Astrocyte of the hippocampus (primary cell): Measurements from ENCODE around the gene CNTNAP2.

Experiments
- DNase-seq: peaks from one replicate; pipeline ENCODE4 v3.0.0; 2011; ENCODE audit warnings: low read depth, low spot score

The CNTNAP2 gene

GRCh38 chr7:146554556-146554955 lies 438.0 kb downstream of the CNTNAP2 start:
- DNase-seq, result no peak

- no peak for DNase-seq
Measured at GRCh38 chr7:146557971-146558469, 441.4 kb downstream of the CNTNAP2 start.

- DNase-seq, result no peak
Measured at GRCh38 chr7:146565872-146566271, 449.3 kb downstream of the CNTNAP2 start.

- DNase-seq, result no peak
Measured at GRCh38 chr7:146575903-146576302, 459.3 kb downstream of the CNTNAP2 start.

- peak; percentile 6 for DNase-seq
Measured at GRCh38 chr7:146591976-146592375, 475.4 kb downstream of the CNTNAP2 start.

GRCh38 chr7:146606628-146607027 lies 490.0 kb downstream of the CNTNAP2 start:
- no peak for DNase-seq

GRCh38 chr7:146619641-146620040 lies 503.0 kb downstream of the CNTNAP2 start:
- DNase-seq, result no peak

- DNase-seq, result no peak
Measured at GRCh38 chr7:146626912-146627311, 510.3 kb downstream of the CNTNAP2 start.

- DNase-seq, result no peak
Measured at GRCh38 chr7:146635205-146636032, 518.8 kb downstream of the CNTNAP2 start.

GRCh38 chr7:146636033-146636356 lies 519.4 kb downstream of the CNTNAP2 start:
- DNase-seq, result no peak

- no peak for DNase-seq
Measured at GRCh38 chr7:146636581-146636980, 520.0 kb downstream of the CNTNAP2 start.

- DNase-seq, result no peak
Measured at GRCh38 chr7:146639291-146639690, 522.7 kb downstream of the CNTNAP2 start.

- no peak for DNase-seq
Measured at GRCh38 chr7:146641491-146641890, 524.9 kb downstream of the CNTNAP2 start.

GRCh38 chr7:146645383-146645976 lies 528.9 kb downstream of the CNTNAP2 start:
- no peak for DNase-seq

- DNase-seq, result no peak
Measured at GRCh38 chr7:146647445-146647844, 530.8 kb downstream of the CNTNAP2 start.

- DNase-seq, result no peak
Measured at GRCh38 chr7:146652176-146652575, 535.6 kb downstream of the CNTNAP2 start.

- DNase-seq, result peak; percentile 35
Measured at GRCh38 chr7:146654048-146654447, 537.4 kb downstream of the CNTNAP2 start.

GRCh38 chr7:146655928-146656797 lies 539.6 kb downstream of the CNTNAP2 start:
- DNase-seq, result peak; percentile 36

GRCh38 chr7:146656988-146657387 lies 540.4 kb downstream of the CNTNAP2 start:
- no peak for DNase-seq

- no peak for DNase-seq
Measured at GRCh38 chr7:146658604-146659003, 542.0 kb downstream of the CNTNAP2 start.

GRCh38 chr7:146659732-146660131 lies 543.1 kb downstream of the CNTNAP2 start:
- no peak for DNase-seq

GRCh38 chr7:146660839-146661238 lies 544.2 kb downstream of the CNTNAP2 start:
- peak; percentile 12 for DNase-seq
